Measurements from ENCODE around the gene SERINC5. TPM values are rescaled to one million over a fixed set of nuclear protein-coding genes. Genes with fewer than 3 reads are reported as not detected.

Gene SERINC5
- total and polyA plus RNA-seq, 2 of the 4 experiments (the other 2 are of a cell fraction): 5.0 to 8.1 TPM

- H2AFZ ChIP-seq (replicated peaks; ENCODE audit: low read length, poor library complexity): no peak overlapping the region
- ChIA-PET POLR2A (ENCODE audit: unreplicated experiment) (interaction anchor here (0.8 kb wide), 1 partner anchor 10 kb away, joined by 3 read pairs; no protein-coding TSS in a partner anchor), CTCF (no interaction called here)
- H3K56ac ChIP-seq (ENCODE audit: extremely low read depth, insufficient read depth, low read length): no peak overlapping the region
- H3K9me3 ChIP-seq (ENCODE audit: control insufficient read depth, insufficient read depth, low read length): no peaks in the 10 kb centered on the region
- no peak overlapping the region for H2BK5ac ChIP-seq (ENCODE audit: low read depth, low read length, poor library complexity, severe bottlenecking)
- H3K27ac ChIP-seq (ENCODE audit: insufficient read depth, low read length): no peak overlapping the region
- H3K4ac ChIP-seq (ENCODE audit: low read depth, low read length): no peak overlapping the region
- H2AK5ac ChIP-seq (ENCODE audit: low read depth, low read length): no peak overlapping the region
- no peak overlapping the region for H2BK120ac ChIP-seq (ENCODE audit: low read depth, low read length)
- ATAC-seq (ENCODE audit: low read depth): no peak
- H3K4me3 ChIP-seq (ENCODE audit: insufficient read depth, low read depth, low read length): no peak overlapping the region
- H2AK9ac ChIP-seq (replicated peaks; ENCODE audit: low read depth, low read length, poor library complexity): no peak overlapping the region
- H2BK15ac ChIP-seq (ENCODE audit: low read depth, low read length): no peak overlapping the region
- no peak overlapping the region for H3K14ac ChIP-seq (replicated peaks; ENCODE audit: low read depth, low read length)
- in situ Hi-C loops (cut with MboI; ENCODE audit: low sequenced_read_pairs) (no loop called here), intact Hi-C loops (cut with micrococcal nuclease) (loop anchor here (5.0 kb wide), 1 partner anchor 82 kb away; no protein-coding TSS in a partner anchor), dilution Hi-C loops (cut with HindIII; ENCODE audit: low sequenced_read_pairs, unreplicated experiment) (no loop called here)
- no peaks in the 10 kb centered on the region for H3K9me1 ChIP-seq (ENCODE audit: insufficient read depth, low read length)
- H3K23ac ChIP-seq (ENCODE audit: low read depth, low read length): no peak overlapping the region
- no peaks in the 10 kb centered on the region for H3K4me1 ChIP-seq (ENCODE audit: control insufficient read depth, insufficient read depth, low read length)
- H3K36me3 ChIP-seq (ENCODE audit: control insufficient read depth, insufficient read depth, low read length): 0 out of 2 replicates have a peak, but pooled peaks cover 4% of the 10 kb centered on the region
- no peaks in the 10 kb centered on the region for H3K27me3 ChIP-seq (ENCODE audit: control insufficient read depth, insufficient read depth, low read length)
- no peak overlapping the region for H3K4me2 ChIP-seq (ENCODE audit: low read depth, low read length)
- H3K9ac ChIP-seq (ENCODE audit: low read depth, low read length): no peak overlapping the region
- BruUV-seq (replicated peaks): no TSS peak
- DNase-seq: no peak
- no peak for TF ChIP-seq FOS (IDR thresholded peaks at IDR 0.05; ENCODE audit: low read depth, low read length)
- no peak for TF ChIP-seq CEBPB (IDR thresholded peaks at IDR 0.05; ENCODE audit: low read depth, low read length)
- no peak for TF ChIP-seq POLR2A (IDR thresholded peaks at IDR 0.05; ENCODE audit: low read depth, low read length)
- TF ChIP-seq MAZ (IDR thresholded peaks at IDR 0.05; ENCODE audit: borderline replicate concordance, low read depth, low read length): no peak
- no peak for TF ChIP-seq RAD21 (IDR thresholded peaks at IDR 0.05; ENCODE audit: low read length)
- no peak for TF ChIP-seq RFX5 (IDR thresholded peaks at IDR 0.05; ENCODE audit: low read depth, low read length)
- no peak for TF ChIP-seq MXI1 (IDR thresholded peaks at IDR 0.05; ENCODE audit: borderline replicate concordance, low read depth, low read length)
- TF ChIP-seq MAFK (IDR thresholded peaks at IDR 0.05; ENCODE audit: low read depth, low read length): no peak
- TF ChIP-seq SMC3 (IDR thresholded peaks at IDR 0.05; ENCODE audit: low read depth, low read length): no peak
- no peak for TF ChIP-seq RCOR1 (IDR thresholded peaks at IDR 0.05; ENCODE audit: insufficient replicate concordance, low read length)
- TF ChIP-seq NFE2L2 (IDR thresholded peaks at IDR 0.05; ENCODE audit: low read depth, low read length): no peak
- TF ChIP-seq USF2 (IDR thresholded peaks at IDR 0.05; ENCODE audit: low read depth, low read length): no peak
- TF ChIP-seq ELK1 (IDR thresholded peaks at IDR 0.05; ENCODE audit: borderline replicate concordance, low read depth, low read length): no peak
- no peak for TF ChIP-seq BHLHE40 (IDR thresholded peaks at IDR 0.05; ENCODE audit: low read depth, low read length)
- no peaks in the 10 kb centered on the region for H4K20me1 ChIP-seq (ENCODE audit: insufficient read depth, low read length)
- H4K91ac ChIP-seq (ENCODE audit: insufficient read depth, low read depth, low read length): no peak overlapping the region
- no peaks in the 10 kb centered on the region for H3K79me1 ChIP-seq (ENCODE audit: low read depth in 1 of 2, low read length in 2 of 2)
- H2BK20ac ChIP-seq (ENCODE audit: low read depth, low read length): no peak overlapping the region
- WGBS, 2 experiments (ENCODE audit: extremely low coverage in 2 of 2, insufficient read length in 1 of 2): no CpG with 5 or more reads among the region's 3 CpGs
- H3K18ac ChIP-seq (ENCODE audit: low read depth, low read length): no peak overlapping the region
- H4K8ac ChIP-seq (ENCODE audit: low read depth in 2 of 2, low read length in 2 of 2): no peak overlapping the region
- no peak overlapping the region for H4K5ac ChIP-seq (ENCODE audit: low read depth, low read length)
Measured at GRCh38 chr5:80165452-80165851, 90.4 kb downstream of the SERINC5 start.
